Upper lobe of left lung (tissue), 4 donors: ENCODE measurements around the gene BCKDK.

Source experiments
- POLR2A ChIP-seq, 4 donors: fragments of 450-650 bp; IDR thresholded peaks; one replicate each; pipeline ENCODE4 v1.5.1; 2016 to 2017; ENCODE audit warnings: antibody characterized with exemption in 4 of 4, mild to moderate bottlenecking in 2 of 4
- TF ChIP-seq, protein P1 (sequence below), 6 experiments: fragments of 450-650 bp in 4 of 6; fragments of 200-600 bp in 2 of 6; sonication (generic) in 2 of 6; IDR thresholded peaks; one replicate each; pipeline ENCODE4 v1.5.1; 2016 to 2019; ENCODE audit warnings: antibody characterized with exemption in 6 of 6

- TF ChIP-seq, protein P1, sequence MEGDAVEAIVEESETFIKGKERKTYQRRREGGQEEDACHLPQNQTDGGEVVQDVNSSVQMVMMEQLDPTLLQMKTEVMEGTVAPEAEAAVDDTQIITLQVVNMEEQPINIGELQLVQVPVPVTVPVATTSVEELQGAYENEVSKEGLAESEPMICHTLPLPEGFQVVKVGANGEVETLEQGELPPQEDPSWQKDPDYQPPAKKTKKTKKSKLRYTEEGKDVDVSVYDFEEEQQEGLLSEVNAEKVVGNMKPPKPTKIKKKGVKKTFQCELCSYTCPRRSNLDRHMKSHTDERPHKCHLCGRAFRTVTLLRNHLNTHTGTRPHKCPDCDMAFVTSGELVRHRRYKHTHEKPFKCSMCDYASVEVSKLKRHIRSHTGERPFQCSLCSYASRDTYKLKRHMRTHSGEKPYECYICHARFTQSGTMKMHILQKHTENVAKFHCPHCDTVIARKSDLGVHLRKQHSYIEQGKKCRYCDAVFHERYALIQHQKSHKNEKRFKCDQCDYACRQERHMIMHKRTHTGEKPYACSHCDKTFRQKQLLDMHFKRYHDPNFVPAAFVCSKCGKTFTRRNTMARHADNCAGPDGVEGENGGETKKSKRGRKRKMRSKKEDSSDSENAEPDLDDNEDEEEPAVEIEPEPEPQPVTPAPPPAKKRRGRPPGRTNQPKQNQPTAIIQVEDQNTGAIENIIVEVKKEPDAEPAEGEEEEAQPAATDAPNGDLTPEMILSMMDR (IDR thresholded peaks at IDR 0.05), result peak in 1 of 6 experiments; percentile 11
- TF ChIP-seq POLR2A (IDR thresholded peaks at IDR 0.05), result peak in 2 of 4 donors; percentile 20 to 37
Measured at GRCh38 chr16:31073142-31073969, 34.8 kb upstream of the BCKDK start.
